Spleen (tissue), 7 donors: ENCODE results near the gene PAXX.
"Not testable (repeated sequence)": the region's sequence is repeated elsewhere in the genome, so short reads cannot be mapped to it uniquely, and the experiment has no call there.

Experiments used
- CTCF ChIP-seq, 11 experiments: fragments of 200-600 bp in 7 of 11; fragments of 450-650 bp in 4 of 11; sonication (generic) in 4 of 11; IDR thresholded peaks in 8 of 11; conservative IDR thresholded peaks in 3 of 11; 1 replicate in 7 of 11; 2 replicates in 4 of 11; pipeline versions ENCODE4 v1.4.0 to v1.8.0; 2016 to 2021; ENCODE audit warnings: antibody characterized with exemption in 11 of 11, inconsistent platforms in 4 of 11, mild to moderate bottlenecking in 1 of 11
- POLR2A ChIP-seq, 3 donors: fragments of 450-650 bp; IDR thresholded peaks; one replicate each; pipeline ENCODE4 v1.5.1; 2017; ENCODE audit warnings: antibody characterized with exemption in 3 of 3, mild to moderate bottlenecking in 1 of 3
- donor health status: DM: no; HTN: no; CAD: no; lungs with moderate emphysema.
- donor health status: DM: no; HTN: no; CAD: no.
- donor health status: DM: no; HTN: no; CAD: no.

- TF ChIP-seq CTCF (IDR thresholded peaks at IDR 0.05 in 8 of 11, conservative IDR thresholded peaks at IDR 0.05 in 3 of 11) = peak in 10 of 11 experiments; percentile 19 to 72 (median 62)
- TF ChIP-seq POLR2A (IDR thresholded peaks at IDR 0.05) = not testable (repeated sequence)
Measured at GRCh38 chr9:137004285-137004684, 12.1 kb downstream of the PAXX start.
